ENCODE results near the gene RGS3. TPM values are rescaled to one million over a fixed set of nuclear protein-coding genes. Genes with fewer than 3 reads are reported as not detected.

Gene RGS3
- total RNA-seq, 1 donor from 2014 or later, result 138 TPM

DNA sequence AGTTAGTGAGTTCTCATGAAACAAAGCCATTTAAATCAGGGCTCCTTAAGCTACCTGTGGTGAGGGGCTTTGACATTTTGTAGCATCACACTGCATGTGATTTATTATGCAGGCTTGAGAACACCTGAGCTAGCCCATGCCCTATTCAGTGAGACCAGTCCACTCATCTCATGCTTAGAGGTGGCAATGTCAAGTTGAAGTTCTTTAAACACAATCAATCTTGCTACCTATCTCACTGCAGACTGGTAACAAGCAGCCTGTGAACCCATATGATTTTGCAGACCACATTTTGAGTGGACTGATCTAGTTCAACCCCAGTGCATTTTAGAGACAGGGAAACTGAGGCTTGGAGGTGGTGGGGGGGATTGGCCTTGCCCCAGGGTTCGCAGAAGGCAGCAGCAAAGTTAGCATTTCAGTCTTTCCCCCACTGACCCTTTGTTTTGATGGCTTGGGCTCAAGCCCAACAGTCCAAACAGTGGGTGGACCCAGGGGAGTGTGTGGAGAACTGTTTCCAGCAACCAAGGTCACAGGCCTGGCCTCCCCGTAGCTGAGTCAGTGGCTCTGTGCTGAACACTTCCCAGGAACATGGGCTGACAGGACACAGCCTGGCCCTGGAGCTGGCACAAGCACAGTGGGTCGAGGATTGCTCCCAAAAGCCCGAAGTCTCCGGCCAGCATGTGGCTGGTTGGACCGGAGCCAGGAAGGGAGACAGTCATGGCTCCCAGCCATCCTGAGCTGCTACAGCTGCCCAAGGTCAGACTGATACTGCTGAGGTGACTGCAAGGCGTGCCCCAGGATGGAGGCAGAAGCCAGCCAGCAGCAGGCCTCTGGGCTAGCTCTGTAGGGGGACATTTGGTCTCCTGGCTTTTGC lies 95.3 kb downstream of the RGS3 start:
- ATAC-seq (ENCODE audit: poor library complexity) (peak; percentile 96), DNase-seq (peak; percentile 91)
- intact Hi-C loops (cut with DNase I), result no loop called here

DNA sequence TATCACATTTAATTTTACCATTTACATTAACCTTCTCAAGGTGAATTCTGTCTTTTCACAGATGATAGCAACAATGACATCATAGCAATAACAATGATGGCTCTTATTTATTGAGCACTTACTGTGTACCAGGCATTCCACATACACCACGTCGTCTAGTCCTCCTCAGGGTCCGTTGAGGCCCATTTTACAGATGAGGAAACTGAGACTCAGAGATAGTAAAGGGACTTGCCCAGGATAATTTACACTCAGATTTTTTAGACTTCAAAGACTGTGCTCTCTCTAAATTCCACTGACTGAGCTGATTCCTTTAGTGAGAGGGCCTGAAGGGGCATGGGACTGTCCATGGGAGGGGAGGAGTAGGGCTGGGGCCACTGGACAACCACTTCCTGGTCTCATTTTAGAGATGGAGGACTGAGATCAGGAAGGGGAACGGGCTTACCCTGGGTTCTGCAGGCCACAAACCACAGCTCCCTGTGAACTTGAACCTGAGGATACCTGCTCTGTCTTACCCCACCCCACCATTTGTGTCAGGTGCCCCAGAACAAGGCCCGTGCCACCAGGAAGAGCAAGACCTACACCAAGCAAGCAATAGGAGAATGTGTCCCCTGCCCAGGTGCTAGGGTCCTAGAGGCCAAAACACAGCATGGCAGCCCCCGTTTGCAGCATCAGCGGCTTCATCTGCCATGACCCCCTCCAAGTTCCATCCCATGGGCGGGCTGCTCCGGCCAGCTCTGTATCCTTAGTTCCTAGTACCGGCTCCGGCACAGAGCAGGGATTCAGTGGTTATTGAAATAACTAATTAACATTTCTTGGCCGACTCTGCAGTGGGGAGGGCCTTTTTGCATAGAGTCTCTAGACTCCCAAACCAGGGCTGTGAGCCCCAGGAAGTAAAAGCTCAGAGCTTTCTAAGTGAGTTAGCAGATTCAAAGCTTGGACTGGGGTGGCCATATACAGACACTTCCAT lies 96.6 kb downstream of the RGS3 start:
- intact Hi-C loops (cut with DNase I), result no loop called here
- no peak for DNase-seq
- ATAC-seq (ENCODE audit: poor library complexity), result no peak

DNA sequence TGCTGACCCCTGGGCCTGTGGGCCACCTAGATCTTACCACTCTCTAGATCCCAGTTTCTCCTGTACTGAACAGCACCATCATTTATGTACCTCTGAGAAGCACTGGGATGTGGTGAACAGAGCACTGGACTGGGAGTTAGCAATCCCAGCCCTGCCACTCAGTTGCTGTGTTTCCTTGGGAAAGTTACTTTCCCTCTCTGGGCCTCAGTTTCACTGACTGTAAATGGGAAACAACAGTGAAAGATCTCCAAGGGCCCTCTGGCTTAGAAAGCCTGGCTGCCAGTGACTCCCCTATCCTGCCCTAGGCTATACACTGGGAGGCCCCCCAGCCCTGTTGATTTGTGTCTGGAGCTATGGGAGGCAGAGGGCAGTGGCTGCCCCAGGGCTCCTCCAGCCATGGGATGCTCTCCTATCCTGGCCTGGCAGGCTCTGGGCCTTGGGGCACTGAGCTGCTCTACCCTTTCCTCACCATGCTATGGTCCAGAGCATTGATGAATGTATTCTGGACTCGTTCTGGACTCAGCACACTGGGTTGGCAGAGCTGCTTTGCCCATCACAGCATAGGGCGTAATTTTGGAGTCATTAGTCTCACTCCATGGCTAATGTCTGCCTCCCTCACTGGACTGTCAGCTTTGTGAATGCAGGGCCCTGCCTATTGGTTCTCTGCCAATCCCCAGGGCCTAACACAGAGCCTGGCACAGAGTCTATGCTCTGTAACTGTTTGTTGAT lies 99.3 kb downstream of the RGS3 start:
- peak; percentile 31 for DNase-seq

DNA sequence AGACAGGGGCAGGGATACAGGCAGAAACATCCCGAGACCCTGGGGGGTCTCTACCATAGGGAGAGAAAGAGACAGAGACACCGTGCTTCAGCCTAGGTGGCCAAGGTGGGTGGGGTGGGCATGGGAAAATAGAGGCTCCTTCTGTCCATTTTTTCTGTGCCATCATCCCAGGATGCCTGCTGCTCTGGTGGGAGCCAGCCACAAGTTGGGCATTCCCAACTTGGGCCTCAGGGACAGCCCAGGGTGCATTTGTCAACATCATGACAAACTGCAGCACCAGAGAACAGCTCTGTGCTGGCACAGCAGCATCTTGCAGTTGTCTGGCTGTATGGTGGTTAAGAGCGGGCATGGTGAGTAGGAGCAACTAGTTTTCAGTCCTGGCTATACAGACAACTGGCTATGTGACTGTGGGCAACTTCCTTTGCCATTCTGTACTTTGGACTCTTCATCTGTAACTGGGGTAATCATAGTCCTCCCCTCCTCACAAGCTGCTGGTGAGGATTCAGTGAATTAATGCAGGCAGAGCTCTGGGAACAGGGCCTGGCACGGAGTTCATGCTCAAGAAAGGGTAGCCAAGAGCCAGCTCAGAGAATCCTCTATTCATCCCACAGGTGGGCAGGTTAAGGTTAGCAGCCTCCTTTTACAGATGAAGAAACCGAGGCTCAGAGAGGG lies 100.4 kb downstream of the RGS3 start:
- ATAC-seq (ENCODE audit: poor library complexity) (no peak), DNase-seq (no peak)

More for the DNA sequence above, 99.3 kb downstream of the RGS3 start:
- ATAC-seq (ENCODE audit: poor library complexity), result no peak
- intact Hi-C loops (cut with DNase I), result no loop called here

DNA sequence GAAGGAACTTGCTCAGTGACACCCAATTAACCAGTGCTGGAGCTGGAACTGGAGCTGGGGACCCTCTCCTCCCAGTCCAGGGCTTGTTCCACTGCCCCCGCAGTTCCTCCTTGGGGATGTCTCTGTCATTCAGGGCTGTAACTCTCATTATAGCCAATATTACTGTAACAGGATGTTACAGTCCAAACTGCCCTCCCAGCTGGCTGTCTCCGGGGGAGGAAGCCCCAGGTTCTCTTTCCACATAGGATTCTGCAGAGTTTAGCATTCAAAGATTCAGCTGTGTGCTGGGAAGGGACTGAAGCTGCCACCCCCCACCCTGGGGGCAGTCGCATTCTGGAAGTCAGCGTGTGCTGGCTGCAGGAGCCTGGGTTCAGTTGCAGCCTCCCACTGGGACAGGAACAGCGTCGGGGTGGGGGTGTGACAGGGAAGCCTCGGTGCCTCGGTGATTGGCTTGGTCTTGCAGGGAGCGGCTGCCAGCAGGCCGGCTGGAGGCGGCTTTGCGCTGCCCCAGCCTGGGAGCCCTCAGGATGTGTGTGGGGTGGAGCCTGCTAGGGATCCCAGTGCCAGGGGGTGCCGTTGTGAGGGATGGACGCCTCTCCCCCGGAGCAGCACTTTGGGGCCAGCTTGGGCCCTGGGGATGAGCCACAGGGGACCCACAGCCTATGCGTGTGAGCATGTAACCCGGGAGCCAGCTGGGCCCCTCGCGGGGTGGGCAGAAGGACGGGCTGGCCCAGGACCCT lies 101.1 kb downstream of the RGS3 start:
- peak; percentile 75 for ATAC-seq (ENCODE audit: poor library complexity)
- intact Hi-C loops (cut with DNase I), result no loop called here
- peak; percentile 79 for DNase-seq

More for the DNA sequence above, 100.4 kb downstream of the RGS3 start:
- intact Hi-C loops (cut with DNase I), result no loop called here

DNA sequence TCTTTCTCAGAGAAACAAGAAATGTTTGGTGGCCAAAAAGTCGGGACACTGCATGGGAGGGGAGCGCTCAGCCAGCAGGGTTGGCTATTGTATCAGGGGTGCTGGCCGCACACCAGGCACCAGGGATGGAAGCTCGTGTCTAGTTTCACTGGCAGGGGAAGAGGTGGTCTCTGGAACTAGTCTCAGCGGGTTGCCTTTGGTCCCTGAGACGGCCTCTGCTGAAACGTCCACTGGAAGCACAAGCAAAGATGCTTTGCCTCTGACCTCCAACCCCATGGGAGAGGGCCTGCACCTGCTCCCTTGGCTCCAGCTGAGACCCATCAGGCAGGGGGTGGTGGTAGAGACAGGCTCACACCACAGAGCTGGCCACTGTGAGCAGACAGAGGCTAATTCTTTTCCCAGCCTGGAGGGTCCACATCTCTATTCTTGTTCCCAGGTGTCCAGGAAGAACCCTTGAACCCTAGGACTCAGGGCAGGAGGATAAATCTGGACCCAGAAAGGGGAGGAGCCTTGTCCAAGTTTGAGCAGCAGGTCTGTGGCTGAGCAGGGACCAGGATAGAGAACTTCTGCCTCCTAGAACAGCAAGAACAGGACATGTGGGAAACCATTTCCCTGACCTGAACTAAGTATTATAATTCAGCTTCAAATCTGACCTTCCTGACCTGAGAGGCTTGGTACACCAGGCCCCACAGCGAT lies 102.6 kb downstream of the RGS3 start:
- intact Hi-C loops (cut with DNase I), result no loop called here
- DNase-seq (no peak), ATAC-seq (ENCODE audit: poor library complexity) (no peak)

DNA sequence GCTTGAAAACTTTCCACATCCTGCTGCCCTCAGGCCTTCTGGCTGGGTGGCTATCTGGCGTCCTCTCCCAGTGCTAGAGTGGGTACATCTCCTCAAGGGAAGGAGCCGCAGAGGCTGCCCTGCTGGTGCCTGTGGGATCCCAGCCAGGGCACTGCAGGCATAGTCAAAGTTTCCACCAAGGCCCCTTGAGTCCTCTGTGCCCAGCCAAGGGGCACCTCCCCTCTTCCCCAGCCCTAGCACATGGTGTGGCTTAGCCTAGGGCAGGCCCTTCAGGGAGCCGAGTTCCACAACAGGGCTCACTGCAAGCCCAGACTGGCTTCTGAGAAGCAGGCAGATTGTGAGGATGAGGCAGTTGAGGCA lies 103.2 kb downstream of the RGS3 start:
- intact Hi-C loops (cut with DNase I), result no loop called here
- DNase-seq (no peak), ATAC-seq (ENCODE audit: poor library complexity) (peak; percentile 11)

DNA sequence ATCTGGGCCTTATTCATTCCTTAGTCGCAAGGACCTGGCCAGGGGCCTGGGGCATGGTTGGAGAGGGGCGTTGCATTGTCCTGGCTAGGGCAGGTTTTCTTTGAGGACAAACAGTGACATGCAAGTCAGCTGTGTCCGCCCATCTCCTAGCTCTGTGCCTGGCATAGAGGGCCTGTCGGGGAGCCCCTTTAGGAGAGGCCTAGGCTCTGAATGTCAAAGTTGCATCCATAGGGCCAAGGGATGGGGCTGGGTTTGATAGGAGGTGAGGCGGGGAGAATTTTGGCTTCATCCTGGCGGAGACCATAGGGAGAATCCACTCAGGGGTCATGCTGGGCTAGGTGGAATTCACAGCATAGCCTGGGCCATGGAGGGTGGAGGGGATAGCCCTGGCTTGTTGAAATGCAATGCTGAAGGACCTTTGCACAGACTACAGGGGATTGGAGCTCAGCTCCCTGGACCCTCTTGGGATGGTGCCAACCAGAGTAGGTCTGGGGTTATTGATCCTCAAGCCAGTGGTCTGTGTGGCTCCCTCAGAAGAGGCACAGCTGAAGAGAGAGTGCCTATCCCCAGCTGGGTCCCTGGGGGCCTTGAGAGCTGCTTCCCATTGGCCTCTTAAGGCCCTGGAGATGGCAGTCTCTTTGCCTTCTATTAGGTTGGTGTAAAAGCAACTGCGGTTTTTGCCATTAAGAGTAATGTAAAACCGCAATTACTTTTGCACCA lies 104.0 kb downstream of the RGS3 start:
- no peak for ATAC-seq (ENCODE audit: poor library complexity)
- no peak for DNase-seq
- intact Hi-C loops (cut with DNase I), result no loop called here

DNA sequence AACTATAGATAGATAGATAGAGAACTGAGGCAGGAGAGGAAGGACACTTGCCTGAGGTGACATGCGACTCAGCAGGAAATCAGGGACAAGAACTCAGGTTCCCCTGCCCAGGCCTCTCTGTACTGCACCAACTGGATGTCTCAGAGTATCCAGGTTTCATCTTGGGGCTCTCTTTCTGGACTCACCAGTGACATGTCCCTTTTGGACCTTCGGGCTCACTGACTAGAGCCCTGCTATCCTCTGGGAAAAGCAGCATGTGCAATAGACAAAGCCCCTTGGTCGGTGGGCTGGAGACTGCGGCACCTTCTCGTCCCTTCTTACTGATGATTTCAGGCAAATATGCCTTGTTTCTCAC lies 104.5 kb downstream of the RGS3 start:
- DNase-seq, result no peak
- intact Hi-C loops (cut with DNase I), result no loop called here
- no peak for ATAC-seq (ENCODE audit: poor library complexity)

DNA sequence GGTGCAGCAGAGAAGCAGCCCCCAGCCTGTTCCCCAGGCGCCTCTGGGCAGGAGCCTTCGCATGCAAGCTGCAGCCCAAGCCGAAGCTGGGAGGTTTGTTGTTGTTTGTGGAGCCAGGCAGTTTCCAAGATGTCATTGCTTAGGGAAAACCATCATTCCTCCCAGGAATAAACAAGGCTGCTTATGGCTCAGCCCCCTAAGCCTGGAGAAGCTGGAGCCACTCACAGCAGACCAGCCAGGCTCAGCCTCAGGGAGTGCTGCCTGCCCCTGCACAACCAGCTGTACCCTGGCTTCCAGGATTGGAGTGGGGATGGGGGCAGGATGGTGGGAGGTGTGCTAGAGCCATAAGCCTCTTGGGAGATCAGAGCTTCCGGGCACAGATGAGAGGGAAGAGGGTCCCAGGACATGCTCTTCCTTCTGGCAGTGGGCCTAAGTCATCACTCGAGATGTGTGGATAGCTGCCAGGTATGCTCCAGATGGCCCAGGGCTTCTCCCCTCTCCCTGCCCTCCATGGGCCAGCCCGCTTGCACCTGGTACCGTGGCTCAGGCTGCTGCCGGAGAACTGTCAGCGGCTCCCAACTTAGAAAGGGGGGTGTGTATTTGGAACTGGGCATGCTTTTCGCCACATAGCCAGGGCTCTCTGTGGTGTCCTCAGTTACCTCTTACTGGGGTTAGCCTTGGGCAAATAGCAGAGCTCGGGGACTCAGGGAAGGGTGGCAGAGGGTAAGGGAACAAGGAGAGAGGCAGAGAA lies 105.2 kb downstream of the RGS3 start:
- intact Hi-C loops (cut with DNase I), result no loop called here
- DNase-seq, result no peak
- peak; percentile 43 for ATAC-seq (ENCODE audit: poor library complexity)

DNA sequence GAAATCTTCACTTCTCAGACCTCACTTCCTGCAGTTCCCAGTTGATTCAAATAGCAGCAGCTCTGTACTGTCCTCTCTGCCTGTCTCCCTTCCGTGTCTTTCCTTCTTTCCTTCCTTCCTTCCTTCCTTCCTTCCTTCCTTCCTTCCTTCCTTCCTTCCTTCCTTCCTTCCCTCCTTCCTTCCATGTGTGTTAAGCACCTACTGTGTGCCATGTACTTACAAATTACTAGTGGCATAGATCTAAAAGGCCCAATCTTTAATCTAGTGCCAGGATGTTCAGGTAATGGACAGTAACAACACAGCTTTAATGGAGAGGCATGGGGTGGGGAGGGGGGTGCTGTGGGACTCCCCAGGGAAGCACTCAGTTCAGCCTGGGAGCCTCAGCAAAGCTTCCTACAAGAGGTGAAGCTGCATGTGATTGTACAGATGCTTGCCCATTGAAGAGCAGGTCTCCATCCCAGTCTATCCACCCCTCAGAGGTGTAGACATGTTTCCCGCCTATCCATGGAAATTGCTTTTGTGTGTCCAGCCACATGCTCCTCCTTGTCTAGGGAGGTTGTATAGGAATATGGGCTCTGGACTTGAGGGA lies 106.0 kb downstream of the RGS3 start:
- intact Hi-C loops (cut with DNase I), result no loop called here
- no peak for ATAC-seq (ENCODE audit: poor library complexity)
- DNase-seq, result no peak

DNA sequence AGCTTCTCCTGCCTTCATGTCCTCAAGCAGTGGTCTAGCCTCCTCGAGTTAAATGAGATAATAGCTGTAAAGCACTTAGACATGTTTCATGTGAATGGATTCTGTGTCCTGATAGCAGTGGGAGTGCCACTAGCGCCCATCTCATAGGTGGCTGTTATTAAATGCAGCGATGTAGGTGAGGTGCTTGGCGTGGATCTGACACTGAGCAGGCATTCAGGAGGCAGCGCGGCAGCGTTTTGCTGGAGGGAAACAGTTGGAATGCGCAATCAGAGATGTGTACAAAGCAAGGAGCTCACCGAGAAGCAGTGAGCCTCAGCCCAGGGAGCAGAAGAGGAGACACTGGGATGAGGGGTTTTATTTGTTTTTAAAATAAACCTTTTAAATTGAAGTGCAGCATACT lies 106.6 kb downstream of the RGS3 start:
- intact Hi-C loops (cut with DNase I), result no loop called here
- ATAC-seq (ENCODE audit: poor library complexity) (no peak), DNase-seq (no peak)

DNA sequence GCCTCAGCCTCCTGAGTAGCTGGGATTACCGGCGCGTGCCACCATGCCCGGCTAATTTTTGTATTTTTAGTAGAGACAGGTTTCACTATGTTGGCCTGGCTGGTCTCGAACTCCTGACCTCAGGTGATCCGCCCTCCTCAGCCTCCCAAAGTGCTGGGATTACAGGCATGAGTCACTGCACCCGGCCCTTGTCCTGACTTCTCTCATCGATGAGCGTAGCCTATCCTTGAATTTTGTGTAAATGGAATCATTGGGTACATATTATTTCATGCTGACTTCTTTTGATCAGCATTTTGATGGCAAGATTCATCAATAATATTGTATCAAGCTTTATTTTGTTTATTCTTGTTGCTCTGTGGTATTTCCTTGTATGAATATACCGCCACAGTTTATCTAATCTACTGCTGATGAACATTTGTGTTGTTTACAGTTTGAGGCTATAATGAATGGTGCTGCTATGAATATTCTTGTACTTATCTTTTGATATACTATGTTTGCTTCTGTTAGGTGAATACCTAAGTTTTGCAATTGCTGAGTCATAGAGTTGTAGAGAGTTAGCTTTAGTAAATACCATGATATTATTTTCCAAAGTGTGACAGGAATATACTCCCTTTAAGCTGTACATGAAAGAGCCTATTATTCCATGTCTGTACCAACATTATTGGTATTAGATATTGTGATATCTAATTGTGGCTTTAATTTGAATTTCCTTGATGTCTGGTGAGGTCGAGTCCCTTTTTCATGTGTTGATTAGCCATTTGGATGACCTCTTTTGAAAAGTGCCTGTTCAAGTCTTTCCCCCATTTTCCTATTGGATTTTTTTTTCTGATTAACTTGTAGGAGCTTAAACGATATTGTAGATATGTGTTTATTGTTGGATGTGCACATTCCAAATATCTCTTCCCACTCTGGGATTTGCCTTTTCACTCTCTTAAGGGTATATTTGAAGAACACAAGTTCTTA lies 107.5 kb downstream of the RGS3 start:
- intact Hi-C loops (cut with DNase I), result no loop called here
- ATAC-seq (ENCODE audit: poor library complexity) (no peak), DNase-seq (no peak)

DNA sequence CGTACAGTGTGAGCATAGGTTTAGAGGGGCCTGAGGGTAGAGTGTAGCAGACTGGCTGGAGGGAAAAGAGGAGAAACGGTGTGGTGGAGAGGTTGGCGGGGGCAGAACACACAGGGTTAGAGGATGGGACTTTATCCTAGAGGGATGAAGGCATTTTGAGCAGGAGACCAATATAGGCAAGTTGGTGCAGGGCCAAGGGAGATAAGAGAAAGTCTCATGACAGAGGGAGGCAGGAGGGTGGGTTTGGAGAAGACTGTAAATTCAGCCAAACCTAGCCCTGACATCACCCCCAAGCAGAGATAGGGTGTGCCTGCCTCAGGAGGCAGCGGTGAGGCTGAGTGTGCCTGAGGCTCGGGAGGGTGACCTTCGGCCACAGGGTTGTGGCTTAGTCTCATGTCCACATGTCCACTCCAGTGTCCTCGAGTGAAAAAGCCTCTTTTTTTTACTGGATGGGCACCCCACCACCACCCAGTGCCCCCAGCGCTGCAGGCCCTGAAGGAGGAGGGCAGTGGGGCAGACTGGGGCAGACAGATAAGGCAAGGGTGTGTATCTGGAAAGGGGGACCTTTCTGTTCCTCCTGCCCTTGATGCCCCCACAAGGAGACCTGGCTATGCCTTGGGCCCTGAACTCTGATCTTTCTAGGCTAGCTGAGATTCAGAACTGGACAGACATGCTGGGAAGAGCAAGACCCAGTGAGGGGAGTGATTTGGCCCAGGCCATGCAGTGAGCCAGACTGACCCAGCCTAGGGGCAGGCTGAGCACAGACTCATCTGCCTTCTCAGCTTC lies 108.7 kb downstream of the RGS3 start:
- peak; percentile 27 for DNase-seq
- intact Hi-C loops (cut with DNase I), result no loop called here
- no peak for ATAC-seq (ENCODE audit: poor library complexity)
